ENCODE measurements around the gene TRIM74.
"Not testable (repeated sequence)": the region's sequence is repeated elsewhere in the genome, so short reads cannot be mapped to it uniquely, and the experiment has no call there.

DNA sequence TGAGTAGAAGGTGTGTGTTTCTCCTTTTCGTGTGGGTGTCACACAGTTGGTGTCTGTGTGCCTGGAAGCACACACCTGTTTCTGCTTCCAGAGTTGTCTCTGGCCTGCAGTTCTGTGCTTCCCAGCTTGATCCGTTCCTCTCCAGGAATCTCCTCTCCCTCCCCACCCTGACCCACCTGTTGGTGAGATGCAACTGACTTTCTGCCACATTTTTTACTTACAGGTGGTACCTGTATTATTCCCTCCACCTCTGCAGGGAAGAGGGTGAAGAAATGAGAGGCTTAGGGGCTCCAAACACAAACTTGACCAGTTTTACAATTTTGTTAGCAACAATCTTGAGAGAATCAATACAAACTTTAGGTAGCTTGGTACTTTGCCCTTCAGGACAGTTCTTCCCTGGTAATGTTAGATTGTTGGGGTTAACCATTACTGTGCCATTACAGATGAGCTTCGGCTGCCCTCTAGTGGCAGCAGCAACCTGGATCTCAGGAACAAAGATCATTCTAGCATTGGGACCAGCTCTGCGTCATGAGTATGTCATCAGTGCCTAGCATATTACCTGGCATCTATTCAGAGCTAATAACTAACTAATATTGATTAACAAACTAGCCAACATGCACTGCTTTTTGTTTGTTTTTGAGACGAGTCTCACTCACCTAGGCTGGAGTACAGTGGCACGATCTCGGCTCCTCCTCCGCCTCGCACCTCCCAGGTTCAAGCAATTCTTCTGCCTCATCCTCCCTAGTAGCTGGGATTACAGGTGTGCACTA lies 54.3 kb downstream of the TRIM74 start:
- peak in 1 of 3 donors; percentile 55 for TF ChIP-seq POLR2AphosphoS5 (IDR thresholded peaks at IDR 0.05)
- TF ChIP-seq, protein P1, sequence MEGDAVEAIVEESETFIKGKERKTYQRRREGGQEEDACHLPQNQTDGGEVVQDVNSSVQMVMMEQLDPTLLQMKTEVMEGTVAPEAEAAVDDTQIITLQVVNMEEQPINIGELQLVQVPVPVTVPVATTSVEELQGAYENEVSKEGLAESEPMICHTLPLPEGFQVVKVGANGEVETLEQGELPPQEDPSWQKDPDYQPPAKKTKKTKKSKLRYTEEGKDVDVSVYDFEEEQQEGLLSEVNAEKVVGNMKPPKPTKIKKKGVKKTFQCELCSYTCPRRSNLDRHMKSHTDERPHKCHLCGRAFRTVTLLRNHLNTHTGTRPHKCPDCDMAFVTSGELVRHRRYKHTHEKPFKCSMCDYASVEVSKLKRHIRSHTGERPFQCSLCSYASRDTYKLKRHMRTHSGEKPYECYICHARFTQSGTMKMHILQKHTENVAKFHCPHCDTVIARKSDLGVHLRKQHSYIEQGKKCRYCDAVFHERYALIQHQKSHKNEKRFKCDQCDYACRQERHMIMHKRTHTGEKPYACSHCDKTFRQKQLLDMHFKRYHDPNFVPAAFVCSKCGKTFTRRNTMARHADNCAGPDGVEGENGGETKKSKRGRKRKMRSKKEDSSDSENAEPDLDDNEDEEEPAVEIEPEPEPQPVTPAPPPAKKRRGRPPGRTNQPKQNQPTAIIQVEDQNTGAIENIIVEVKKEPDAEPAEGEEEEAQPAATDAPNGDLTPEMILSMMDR (IDR thresholded peaks at IDR 0.05), result peak in 5 of 7 experiments; percentile 54 to 71 (median 62)
- TF ChIP-seq POLR2A (IDR thresholded peaks at IDR 0.05), result not testable (repeated sequence)

All from stomach (tissue), 4 donors.